UCSD-AML1 (cell line): Measurements from ENCODE around the gene PIK3R1.

Source experiments
- DNase-seq: peaks from one replicate; lab custom pipeline; 2025; ENCODE audit not compliant: unreplicated experiment; lab: John Stamatoyannopoulos, UW

Gene PIK3R1

GRCh38 chr5:68251386-68251785 lies 35.8 kb downstream of the PIK3R1 start:
- DNase-seq, result no peak

- DNase-seq, result no peak
Observed at GRCh38 chr5:68251804-68252522, 36.4 kb downstream of the PIK3R1 start.

GRCh38 chr5:68252673-68253623 lies 37.4 kb downstream of the PIK3R1 start:
- peak; percentile 40 for DNase-seq

- DNase-seq, result no peak
Observed at GRCh38 chr5:68253624-68254585, 38.3 kb downstream of the PIK3R1 start.

GRCh38 chr5:68254810-68255209 lies 39.3 kb downstream of the PIK3R1 start:
- no peak for DNase-seq

GRCh38 chr5:68255305-68256120 lies 40.0 kb downstream of the PIK3R1 start:
- no peak for DNase-seq

- DNase-seq, result no peak
Observed at GRCh38 chr5:68257210-68257609, 41.7 kb downstream of the PIK3R1 start.

GRCh38 chr5:68258531-68258930 lies 43.0 kb downstream of the PIK3R1 start:
- DNase-seq, result no peak

- no peak for DNase-seq
Observed at GRCh38 chr5:68259700-68260099, 44.1 kb downstream of the PIK3R1 start.

- no peak for DNase-seq
Observed at GRCh38 chr5:68260467-68260866, 44.9 kb downstream of the PIK3R1 start.

GRCh38 chr5:68261169-68261568 lies 45.6 kb downstream of the PIK3R1 start:
- no peak for DNase-seq

GRCh38 chr5:68261569-68262065 lies 46.1 kb downstream of the PIK3R1 start:
- DNase-seq, result no peak

GRCh38 chr5:68264024-68264956 lies 48.7 kb downstream of the PIK3R1 start:
- no peak for DNase-seq

GRCh38 chr5:68265347-68265746 lies 49.8 kb downstream of the PIK3R1 start:
- DNase-seq, result no peak

- no peak for DNase-seq
Observed at GRCh38 chr5:68265822-68266395, 50.4 kb downstream of the PIK3R1 start.

GRCh38 chr5:68266457-68266856 lies 50.9 kb downstream of the PIK3R1 start:
- DNase-seq, result no peak

- DNase-seq, result no peak
Observed at GRCh38 chr5:68267066-68267465, 51.5 kb downstream of the PIK3R1 start.

- no peak for DNase-seq
Observed at GRCh38 chr5:68268101-68268851, 52.7 kb downstream of the PIK3R1 start.
